ENCODE results near the gene HAND2.

Gene HAND2

DNA sequence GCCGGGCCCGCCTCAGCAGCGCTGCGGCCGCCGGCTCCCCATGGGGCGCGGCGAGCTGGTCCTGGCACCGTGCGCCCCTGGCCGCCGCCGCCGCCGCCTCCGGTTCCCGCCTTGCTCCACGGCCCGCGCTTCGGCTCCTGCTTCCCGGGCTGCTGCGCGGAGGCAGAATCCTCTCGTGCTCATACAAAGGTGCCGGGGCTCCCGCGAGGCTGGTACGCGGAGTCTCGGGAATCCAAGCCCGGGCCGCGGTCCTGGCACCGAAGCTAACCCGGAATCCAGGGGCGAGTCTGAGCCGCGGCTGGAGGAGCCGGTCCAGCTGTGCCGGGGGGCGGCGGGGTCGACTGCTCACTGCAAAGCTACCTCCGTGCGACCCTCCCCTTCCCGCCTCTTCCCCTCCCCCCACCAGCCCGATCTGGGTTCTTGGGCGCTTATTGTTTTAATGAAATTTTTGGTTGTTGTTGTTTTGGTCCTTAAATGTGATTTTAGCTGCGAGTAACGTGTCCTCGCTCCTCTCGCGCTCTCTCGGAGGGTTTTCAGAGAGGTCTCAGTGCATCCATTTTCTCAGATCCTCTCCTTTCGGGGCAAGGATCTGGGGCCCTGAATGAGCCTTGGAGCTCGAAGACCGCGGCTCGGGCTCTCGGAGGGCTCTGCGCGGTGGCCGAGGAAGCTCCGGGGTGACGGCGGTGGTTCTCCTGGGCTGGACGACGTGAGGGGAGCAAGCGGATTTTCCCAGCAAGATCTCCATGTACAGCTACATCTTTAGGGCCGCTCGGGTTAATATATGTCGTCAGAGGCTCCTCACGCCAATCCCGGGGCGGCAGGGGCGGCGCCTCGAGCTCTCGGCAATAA lies at the start of gene HAND2:
HAND2 (minus strand) TSS at position 753 of the 849 bp plus-strand sequence. CDS start 940 bp downstream, outside the sequence.
- peak; percentile 73 for DNase-seq

DNA sequence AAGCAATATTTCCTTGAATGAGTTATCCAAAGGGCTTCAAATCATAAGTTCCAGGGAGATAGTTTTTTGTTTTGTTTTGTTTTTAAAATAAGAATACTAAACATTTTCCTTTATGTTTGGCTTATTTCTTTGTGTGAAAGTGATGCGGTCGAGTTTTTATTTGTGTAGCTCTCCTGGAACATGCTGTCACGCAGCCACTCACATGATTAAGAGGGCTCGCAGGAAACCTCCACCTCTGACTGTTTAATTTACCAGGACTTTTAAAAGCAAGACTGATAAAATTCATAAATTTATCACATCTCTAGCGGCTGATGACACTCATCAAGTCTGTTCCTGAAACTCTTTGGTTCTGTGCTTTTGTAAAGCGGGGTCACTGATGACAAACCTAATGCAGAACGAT lies 48.9 kb upstream of the HAND2 start:
- no peak for DNase-seq

DNA sequence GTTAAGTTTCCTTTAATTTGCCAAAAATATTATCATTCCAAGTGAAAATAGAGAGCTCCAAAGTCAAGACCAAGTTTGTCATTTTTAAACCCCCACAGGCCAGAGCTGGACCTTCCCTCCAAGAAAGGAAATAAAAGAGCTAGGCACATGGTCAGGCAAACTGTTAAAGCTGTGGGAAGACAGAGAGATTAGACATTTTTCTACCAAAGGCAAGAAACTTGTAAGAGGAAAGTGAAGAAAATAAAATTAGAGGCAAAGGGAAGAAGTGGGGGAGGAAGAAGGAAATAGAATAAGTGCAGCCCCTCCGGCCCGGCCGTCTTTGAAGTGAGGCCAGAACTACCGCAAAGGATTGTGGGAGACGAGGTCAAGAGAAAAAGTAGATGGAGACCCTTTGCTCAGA lies 47.9 kb upstream of the HAND2 start:
- no peak for DNase-seq

DNA sequence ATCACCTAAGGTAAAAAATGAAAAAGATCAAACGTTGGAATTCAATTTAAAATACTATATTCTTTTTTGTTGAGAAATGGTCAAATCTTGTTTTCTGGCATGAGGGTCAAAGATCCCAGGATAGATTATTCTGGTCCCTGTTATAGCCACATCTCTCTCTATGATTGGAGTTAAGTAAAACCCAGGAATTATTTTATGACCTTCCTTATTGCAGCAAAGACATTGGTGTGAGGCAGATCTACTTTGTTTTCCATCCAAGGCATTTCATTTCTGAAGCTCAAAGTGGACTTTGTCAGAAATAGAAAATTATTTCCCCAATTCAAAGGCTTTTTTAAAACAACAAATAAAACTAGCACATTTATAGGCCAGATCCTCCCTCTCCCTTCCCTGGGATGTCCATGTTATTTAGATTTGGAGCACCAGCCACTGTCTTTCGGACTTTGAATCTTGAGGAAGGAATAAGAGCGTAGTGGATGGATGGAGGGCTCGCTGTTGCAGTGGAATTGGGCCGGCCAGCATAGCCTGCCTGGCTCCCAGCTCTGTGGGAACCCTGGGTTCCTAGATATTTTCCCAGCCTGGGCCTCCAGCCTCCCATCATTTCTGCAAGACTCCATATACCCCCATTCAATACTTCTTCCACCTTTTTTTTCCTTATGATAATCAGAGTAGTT lies 45.6 kb upstream of the HAND2 start:
- no peak for DNase-seq

DNA sequence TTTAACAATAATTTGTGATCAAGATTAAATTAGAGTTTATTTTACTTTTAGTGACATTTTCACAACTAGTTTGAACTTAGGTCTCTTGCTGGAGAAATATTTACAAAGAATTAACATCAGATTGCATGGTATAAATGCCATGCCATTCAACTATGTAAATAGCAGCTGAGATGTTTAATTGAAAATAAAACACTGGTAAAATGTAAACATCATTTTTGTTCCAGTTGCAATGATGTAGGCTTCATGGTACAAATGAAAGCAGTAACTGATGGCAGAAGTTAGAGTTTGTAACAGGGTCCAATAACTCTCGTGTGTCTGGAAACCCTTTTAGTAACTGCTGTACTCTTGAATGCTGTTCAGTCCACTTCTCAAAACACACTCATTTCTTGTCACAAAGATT lies 43.7 kb upstream of the HAND2 start:
- DNase-seq: no peak

DNA sequence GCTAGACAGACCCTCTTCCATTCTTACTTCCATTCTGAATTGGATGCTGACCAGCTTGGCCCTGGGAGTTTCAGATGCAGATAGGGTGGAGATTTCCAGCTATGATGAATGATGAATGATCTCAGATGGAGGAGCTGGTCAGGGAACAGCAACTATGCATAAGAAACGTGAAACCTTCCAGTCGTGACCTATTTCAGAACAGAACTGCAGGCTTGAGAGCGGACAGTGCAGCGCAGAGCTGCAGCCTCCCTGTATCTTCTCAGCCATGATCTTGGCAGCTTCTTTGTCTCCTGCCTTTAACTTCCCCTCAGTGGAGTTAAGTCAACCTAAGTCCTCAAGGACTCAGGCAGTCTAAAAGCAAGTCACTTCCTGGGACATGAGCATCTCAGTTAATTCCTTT lies 43.3 kb upstream of the HAND2 start:
- DNase-seq: no peak

DNA sequence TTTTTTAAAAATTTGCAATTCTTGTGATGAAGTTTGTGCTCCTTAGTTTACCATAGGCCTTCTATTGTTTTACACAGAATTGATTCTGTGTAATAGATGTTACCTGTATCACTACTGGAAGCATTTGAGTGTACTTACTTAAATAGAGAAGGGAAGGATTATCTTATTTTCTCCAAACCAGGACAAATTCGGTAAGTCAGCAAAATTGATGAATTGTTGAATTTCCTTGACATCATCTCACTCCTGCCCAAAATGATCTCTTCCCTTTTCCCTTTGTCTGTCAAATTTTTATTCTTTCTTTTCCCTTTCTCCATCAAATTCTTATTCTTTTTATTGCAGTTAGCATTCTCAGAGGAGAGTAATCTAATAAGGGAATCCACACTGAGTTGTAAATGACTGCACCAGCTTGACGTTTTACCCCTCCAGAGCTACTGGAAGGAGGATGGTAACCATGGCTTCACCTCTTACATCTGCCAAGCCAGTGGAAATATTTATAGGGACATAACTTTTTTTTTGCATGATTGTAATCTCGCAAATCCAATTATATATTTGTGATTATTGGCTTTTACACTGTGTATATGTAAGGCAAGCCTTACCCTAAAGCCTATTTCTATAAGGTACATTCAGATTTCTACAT lies 42.6 kb upstream of the HAND2 start:
- no peak for DNase-seq

DNA sequence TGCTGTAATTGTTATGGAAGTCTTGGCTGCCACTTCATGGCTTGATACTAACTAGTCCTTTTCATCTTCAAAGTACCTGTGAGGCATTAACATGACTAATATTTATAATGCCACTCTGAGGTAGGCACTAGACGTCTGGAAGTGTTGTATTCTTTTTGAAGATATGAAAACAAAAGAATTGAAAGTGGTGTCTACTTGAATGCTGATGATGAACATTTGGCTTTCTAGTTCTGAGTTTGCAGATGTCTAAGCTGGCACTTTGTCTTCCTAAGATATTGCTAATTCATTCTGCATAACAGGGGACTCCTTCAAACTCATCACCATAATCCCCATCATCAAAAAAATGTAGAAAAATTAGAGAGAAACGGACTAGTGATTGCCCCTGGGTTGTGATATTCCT lies 41.6 kb upstream of the HAND2 start:
- DNase-seq: peak; percentile 17

DNA sequence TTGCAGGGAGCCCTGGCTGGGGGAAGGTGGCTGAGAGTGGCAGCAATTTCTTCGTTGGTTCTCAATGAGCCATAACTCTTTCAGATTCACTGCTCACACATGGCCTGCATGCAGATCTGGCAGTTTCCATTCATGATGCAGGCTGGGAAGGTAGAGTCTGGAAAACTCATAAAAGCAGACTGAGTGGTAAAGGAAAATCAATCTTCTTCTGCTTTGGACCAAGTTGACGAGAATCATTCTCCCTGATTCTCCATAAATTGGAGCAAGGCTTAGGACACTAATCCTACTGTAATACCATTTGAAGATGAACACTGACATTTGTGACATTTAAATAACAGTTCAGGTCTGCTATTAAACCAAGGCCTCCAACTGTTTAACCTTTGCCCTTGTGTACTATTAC lies 35.3 kb upstream of the HAND2 start:
- no peak for DNase-seq

DNA sequence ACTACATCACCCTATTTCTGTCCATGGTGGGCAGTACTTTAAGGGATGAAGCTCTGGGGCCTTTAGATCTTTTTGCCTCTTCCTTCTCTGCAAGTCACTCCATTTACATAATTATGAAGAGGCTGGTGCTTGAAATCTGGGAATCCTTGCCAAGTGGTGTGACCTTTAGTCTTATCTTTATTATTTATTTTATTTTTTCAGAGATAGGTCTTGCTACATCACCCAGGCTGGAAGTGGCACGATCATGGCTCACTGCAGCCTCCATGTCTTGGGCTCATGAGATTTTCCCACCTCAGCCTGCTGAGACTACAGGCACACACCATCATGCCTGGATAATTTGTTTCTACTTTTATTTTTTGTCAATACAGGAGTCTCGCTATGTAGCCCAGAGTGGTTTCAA lies 34.4 kb upstream of the HAND2 start:
- DNase-seq: no peak

DNA sequence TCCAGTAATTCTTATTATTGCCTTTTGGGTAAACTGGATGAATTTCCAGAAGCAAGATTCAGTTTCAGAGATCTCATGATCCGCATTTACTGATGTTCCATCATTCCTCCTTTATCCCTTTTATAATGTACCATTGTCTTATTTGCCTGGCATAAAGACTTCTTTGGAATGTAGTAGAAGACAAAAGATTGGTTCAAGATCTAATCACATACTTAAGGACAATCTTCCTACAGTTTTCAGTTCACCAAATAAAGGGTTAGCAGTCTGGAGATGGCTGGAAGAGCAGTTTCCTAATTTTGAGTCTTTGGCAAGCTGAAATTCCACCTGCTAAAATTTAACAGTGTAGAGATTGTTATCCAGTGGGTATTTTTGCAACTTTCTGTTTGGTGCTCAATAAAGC lies 30.9 kb upstream of the HAND2 start:
- DNase-seq: no peak

DNA sequence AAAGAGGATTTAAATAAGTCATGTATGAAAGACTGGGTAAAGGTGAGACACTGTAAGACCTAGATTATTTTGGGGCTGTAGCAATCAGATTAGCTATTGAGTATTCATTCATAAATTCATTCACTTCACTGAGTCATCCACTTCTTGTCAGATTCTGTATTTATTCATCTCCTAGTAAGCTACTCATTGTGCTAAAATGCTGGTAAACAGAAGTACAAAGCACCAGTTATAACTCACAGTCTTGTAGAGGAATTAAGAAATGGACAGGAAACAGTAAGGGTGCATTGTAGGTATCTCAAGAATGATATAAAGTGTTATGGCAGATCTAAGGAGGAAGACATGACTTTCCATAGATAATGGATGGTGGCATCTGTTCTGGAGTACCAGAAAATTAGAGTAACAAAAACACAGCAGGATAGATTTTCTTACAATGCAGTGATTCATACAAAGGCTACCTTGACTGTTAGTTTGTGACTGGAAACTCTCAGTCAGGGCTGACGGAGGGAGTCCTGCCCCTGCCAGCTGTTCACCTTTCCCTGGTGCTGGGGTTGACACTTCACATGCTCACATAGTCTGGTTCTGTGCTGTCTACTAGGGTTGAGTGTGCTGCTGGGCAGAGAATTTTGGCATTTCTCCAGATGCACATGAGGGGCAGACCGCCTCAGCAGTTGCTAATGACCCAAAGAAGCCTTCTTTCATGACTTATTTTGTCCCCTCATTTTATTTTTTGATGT lies 26.5 kb upstream of the HAND2 start:
- DNase-seq: no peak

DNA sequence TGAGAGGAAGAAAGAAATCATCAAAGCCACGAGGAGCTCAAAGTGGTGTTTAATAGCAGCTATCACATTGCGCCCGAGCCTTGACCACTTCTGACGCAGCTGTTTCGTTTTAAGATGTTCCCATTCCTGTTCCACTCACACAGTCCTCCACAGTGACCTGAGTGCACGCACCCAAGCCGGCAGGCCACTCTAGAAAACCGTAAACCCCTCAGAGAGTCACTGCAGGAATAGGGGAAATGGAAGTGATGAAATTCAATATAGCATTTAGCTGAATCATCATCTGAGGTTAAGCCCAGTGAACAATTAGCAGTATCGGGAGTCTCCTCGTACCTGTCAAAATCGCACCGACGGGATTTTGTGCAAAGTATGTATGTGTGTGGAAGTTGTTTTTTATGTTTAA lies 17.9 kb upstream of the HAND2 start:
- no peak for DNase-seq

DNA sequence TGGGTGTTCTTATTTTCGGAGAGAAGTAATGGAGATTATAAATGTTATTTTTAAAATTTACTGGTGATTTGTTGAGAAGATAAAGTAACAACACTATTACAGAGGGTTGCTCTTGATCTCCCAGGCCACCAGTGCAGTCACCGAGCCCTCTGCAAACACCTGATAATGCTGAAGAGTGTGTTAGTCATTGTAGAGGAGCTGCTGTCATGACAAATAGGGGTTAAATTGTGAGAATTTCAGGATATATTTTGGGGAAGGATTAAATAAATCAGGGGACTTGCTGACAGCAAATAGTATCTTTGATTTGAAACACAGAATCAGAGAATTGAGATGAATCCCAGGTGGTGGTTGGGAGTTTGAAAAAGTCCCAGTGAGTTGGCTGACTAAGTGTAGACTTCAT lies 16.7 kb upstream of the HAND2 start:
- no peak for DNase-seq

DNA sequence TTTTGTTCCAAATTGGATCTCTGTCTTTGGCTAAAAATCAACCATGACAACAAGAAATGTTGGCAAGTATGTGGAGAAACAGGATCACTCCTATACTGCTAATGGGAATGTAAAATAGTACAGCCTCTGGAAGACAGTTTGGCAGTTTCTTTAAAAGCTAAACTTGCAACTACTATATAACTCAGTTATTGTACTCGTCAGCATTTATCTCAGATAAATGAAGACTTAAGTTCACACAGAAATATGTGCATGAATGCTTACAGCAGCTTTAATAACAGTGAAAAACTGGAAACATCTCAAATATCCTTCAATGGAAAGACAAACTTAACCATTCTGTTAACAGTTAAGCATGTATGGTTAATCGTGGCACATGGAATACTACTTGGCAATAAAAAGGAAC lies 15.4 kb upstream of the HAND2 start:
- DNase-seq: no peak

DNA sequence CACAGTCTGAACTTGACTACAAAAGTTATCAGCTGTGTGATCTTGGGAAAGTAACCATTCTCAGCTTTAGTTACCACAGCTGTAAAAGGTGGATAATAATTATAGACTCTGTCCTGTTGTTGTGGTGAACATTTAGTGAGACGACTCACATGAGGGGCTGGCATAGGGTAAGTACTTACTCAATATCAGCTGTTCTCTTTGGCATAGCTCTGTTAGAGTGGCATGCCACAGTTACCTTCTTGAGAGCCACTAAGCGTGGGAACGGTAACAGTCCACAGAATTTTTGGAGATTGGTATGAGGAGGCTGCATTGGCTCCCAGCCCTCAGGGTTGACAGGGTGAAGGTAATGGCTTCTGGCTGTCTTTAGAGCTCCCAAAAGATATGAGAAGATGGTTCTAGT lies 13.2 kb upstream of the HAND2 start:
- no peak for DNase-seq

DNA sequence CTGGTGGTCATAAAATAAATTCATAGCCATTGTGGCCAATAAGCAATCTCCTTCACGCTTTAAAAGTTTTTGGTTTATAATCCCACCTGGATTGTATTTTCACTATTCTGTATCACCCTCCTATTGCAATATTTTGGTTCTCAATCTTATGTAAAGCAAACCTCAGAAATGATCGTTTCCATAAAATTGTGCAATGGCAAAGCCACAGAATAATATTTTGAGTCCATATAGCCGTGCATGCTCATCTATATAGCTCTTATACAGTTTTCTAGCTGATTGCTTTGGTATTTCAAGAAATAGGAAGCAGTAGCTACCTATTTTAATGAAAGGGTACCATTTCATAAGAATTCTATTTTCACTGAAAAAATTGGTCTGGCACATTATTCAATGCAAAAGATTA lies 10.0 kb upstream of the HAND2 start:
- no peak for DNase-seq

DNA sequence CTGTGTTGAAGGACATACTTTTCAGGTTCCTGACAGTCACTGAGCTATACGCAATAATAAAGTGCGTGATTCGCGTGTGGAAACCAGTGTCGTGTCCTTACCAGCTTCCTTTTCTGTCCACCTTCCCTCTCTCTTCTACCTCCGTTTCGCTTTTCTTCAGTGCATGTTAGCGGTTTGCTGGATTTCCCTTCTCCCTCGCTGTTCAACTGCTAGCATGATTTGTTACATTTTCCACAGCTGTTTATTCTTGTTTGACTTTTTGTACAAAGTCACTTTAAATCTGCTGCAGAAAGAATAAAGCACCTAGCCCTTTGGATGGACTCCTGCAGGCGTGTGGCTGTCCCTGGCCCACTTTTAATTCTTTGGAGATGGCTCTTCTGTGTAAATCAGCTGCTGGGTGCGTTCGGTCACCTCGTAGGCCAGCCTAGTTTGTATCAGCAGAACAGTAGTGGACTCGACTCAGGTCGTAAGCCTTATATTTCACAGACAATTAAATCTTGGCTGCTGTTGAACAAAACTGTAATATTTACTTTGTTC lies 8.9 kb upstream of the HAND2 start:
- no peak for DNase-seq

DNA sequence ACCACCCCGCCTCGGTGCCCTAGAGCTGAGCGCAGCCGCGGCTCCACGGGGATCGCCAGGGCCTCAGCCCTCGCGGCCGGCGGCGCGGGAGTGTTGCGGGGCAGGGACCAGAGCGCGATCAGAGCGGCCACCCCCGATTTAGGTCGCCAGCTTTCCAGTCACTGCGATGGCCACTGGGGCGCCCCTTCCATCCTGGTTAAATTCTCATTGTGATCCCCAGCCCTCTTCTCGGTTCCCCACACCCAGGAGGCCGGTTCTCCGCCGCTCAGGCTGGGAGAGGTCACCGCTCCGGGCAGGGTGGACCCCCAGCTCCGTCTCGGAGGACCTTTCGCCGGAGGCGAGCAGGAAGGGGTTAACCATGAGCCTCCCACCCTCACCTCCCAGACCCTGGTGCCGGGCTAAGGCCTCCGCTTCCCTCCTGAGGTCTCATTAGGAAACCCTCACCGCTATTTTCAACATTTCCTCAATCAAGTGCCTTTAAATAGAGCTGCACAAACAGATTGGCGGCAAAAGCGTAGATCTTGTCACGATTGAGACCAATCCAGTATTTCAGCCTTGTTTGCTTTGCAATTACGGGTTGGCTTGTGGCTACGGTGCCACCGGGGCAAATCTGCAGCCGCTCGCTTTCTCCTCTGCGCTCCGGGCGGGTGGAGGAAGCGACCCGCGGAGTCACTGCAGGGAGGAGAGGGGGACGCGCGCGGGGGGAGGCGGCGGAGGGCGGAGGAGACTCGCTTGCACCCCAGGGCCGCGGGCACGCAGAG lies 8.3 kb upstream of the HAND2 start:
- DNase-seq: peak; percentile 71

DNA sequence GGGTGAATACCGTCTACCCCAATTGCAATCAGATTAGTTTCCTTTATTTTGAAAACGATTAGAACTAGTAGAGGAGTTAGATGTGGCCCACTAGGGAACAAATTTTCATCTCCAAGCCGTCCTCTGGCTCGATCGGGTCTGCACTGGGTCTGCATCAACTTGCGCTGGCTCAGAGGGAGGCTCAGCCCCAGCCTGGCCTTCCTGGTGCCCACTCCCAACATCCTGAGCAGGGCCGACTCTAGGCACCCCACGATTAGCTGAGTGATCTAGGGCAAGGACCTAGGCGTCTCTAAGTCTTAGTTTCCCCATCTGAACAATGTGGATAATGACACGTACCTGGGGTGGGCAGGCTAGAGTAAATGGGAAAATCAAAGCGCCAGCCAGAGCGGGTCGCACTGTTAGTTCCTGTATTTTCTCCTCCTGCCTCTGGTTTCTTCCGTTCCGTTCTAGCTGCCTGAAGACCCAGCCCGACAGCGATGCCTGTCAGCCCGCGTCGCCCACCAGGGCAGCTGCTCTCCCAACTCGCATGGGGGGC lies 7.7 kb upstream of the HAND2 start:
- no peak for DNase-seq

DNA sequence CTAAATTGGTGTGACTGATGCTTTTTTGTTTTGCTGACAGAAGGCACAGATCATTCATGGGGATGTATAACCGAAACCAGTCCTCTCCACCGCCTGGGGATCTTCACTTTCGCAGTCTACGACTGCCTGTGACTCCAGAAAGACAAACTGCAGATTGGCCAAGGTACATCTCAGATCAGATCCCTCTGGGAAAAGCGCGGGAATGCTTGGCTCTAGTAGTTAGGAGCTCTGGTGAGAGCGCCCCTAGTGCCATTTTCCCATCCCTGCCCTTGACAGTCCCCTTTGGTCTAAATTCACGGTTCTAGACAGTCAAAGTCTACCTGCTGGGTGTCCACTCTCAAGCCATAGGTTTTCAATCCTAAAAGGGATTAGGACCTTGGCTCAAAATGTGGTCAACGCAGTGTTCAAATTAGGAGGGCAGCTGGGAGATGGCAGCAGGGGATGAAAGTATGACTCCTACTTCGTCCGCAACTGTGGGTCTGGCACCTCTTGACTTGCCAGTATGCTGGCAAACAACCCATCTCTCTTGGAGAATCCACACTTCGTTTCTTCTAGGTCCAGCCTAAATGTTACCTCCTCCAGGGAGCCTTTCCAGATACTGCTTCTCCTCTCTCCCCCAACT lies 6.9 kb upstream of the HAND2 start:
- DNase-seq: no peak

DNA sequence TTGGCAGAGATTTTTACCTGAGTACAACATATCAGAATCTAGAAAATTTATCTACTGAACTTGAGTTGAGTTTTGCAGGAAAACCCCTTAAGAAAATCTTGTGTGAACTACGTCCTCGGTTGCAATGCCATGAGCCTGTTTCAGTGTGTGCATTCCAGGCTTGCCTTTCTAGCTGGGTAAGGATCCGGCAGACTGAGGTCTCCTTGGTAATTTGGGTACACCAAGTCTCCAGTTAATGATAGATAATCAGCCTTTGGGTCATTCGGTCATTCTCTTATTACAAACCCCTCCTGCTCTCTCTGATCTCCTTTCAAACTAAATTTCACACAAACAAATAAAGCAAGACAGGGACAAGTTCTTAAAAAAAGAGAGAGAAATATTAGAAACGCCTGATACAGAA lies 5.9 kb upstream of the HAND2 start:
- DNase-seq: no peak

All from NCI-H1105 treated with DMSO at 0.1 percent for 48 hours (cell line).